Measurements from ENCODE around the gene TMEM156.

DNA sequence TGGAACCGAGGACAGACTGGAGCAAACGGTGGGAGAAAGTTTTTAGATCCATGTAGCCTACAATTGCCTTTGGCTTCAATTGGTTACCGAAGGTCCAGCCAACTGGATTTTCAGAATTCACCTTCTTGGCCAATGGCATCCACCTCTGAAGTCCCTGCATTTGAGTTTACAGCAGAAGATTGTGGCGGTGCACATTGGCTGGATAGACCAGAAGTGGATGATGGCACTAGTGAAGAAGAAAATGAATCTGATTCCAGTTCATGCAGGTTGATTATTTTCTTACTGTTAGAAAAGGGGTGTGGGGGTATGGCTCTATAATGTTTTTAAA, 30.5 kb upstream of the TMEM156 start:
- no peak for TF ChIP-seq TCF12 (IDR thresholded peaks at IDR 0.05; ENCODE audit: low read depth)
- TF ChIP-seq CREB1 (IDR thresholded peaks at IDR 0.05; ENCODE audit: low read depth) = no peak
- TF ChIP-seq RAD21 (IDR thresholded peaks at IDR 0.05; ENCODE audit: low read depth) = no peak
- TF ChIP-seq, protein P1, sequence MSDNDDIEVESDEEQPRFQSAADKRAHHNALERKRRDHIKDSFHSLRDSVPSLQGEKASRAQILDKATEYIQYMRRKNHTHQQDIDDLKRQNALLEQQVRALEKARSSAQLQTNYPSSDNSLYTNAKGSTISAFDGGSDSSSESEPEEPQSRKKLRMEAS (IDR thresholded peaks at IDR 0.05) = no peak
- TF ChIP-seq, protein P2, sequence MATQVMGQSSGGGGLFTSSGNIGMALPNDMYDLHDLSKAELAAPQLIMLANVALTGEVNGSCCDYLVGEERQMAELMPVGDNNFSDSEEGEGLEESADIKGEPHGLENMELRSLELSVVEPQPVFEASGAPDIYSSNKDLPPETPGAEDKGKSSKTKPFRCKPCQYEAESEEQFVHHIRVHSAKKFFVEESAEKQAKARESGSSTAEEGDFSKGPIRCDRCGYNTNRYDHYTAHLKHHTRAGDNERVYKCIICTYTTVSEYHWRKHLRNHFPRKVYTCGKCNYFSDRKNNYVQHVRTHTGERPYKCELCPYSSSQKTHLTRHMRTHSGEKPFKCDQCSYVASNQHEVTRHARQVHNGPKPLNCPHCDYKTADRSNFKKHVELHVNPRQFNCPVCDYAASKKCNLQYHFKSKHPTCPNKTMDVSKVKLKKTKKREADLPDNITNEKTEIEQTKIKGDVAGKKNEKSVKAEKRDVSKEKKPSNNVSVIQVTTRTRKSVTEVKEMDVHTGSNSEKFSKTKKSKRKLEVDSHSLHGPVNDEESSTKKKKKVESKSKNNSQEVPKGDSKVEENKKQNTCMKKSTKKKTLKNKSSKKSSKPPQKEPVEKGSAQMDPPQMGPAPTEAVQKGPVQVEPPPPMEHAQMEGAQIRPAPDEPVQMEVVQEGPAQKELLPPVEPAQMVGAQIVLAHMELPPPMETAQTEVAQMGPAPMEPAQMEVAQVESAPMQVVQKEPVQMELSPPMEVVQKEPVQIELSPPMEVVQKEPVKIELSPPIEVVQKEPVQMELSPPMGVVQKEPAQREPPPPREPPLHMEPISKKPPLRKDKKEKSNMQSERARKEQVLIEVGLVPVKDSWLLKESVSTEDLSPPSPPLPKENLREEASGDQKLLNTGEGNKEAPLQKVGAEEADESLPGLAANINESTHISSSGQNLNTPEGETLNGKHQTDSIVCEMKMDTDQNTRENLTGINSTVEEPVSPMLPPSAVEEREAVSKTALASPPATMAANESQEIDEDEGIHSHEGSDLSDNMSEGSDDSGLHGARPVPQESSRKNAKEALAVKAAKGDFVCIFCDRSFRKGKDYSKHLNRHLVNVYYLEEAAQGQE (IDR thresholded peaks at IDR 0.05; ENCODE audit: low read depth) = no peak
- TF ChIP-seq YY1 (IDR thresholded peaks at IDR 0.05; ENCODE audit: low read depth) = no peak
- TF ChIP-seq EP300 (IDR thresholded peaks at IDR 0.05; ENCODE audit: borderline replicate concordance) = no peak
